Fibroblast of peridontal ligament (primary cell): Measurements from ENCODE around the gene ERICH4.
"Not testable (repeated sequence)": the region's sequence is repeated elsewhere in the genome, so short reads cannot be mapped to it uniquely, and the experiment has no call there.

Experiments
- DNase-seq: peaks from one replicate; pipeline ENCODE4 v3.0.0-alpha.2; 2010; ENCODE audit errors: extremely low read depth

ERICH4 gene

GRCh38 chr19:41442473-41443355, at the start of gene ERICH4:
ERICH4 (plus strand) TSS chr19:41443156; CDS start chr19:41443170, 14 bp downstream.
- no peak for DNase-seq

GRCh38 chr19:41395355-41395754, 47.6 kb upstream of the ERICH4 start:
- no peak for DNase-seq

GRCh38 chr19:41397086-41398049, 45.6 kb upstream of the ERICH4 start, which contains the start of the genes BCKDHA and EXOSC5:
BCKDHA (plus strand) TSS chr19:41397818; CDS start chr19:41397828, 10 bp downstream.
EXOSC5 (minus strand) TSS chr19:41397359; CDS start chr19:41397328, 31 bp downstream.
- peak; percentile 100 for DNase-seq

- no peak for DNase-seq
Observed at GRCh38 chr19:41398050-41398418, 44.9 kb upstream of the ERICH4 start.

- no peak for DNase-seq
Observed at GRCh38 chr19:41398598-41398997, 44.4 kb upstream of the ERICH4 start.

GRCh38 chr19:41399091-41399490, 43.9 kb upstream of the ERICH4 start:
- no peak for DNase-seq

- no peak for DNase-seq
Observed at GRCh38 chr19:41399525-41399924, 43.4 kb upstream of the ERICH4 start.

- no peak for DNase-seq
Observed at GRCh38 chr19:41401483-41401882, 41.5 kb upstream of the ERICH4 start.

GRCh38 chr19:41402010-41402409, 40.9 kb upstream of the ERICH4 start:
- DNase-seq, result no peak

GRCh38 chr19:41403181-41403970, 39.6 kb upstream of the ERICH4 start:
- no peak for DNase-seq

- no peak for DNase-seq
Observed at GRCh38 chr19:41405776-41406175, 37.2 kb upstream of the ERICH4 start.

GRCh38 chr19:41407271-41407670, 35.7 kb upstream of the ERICH4 start:
- DNase-seq, result no peak

GRCh38 chr19:41408256-41408655, 34.7 kb upstream of the ERICH4 start:
- no peak for DNase-seq

- DNase-seq, result not testable (repeated sequence)
Observed at GRCh38 chr19:41408846-41409245, 34.1 kb upstream of the ERICH4 start.

- peak; percentile 9 for DNase-seq
Observed at GRCh38 chr19:41409288-41409687, 33.7 kb upstream of the ERICH4 start.

GRCh38 chr19:41410336-41411054, 32.5 kb upstream of the ERICH4 start:
- no peak for DNase-seq

- no peak for DNase-seq
Observed at GRCh38 chr19:41411100-41411967, 31.6 kb upstream of the ERICH4 start.

- no peak for DNase-seq
Observed at GRCh38 chr19:41411968-41412265, 31.0 kb upstream of the ERICH4 start.

GRCh38 chr19:41412953-41413352, 30.0 kb upstream of the ERICH4 start:
- no peak for DNase-seq

- DNase-seq, result no peak
Observed at GRCh38 chr19:41413947-41414346, 29.0 kb upstream of the ERICH4 start.
